GM12878 (cell line): ENCODE results near the gene MED6. TPM values are rescaled to one million over a fixed set of nuclear protein-coding genes. Genes with fewer than 3 reads are reported as not detected.

ENCODE experiments used
- ATAC-seq: fragments of 200-7000 bp; cut with Tn5 transposase; 3 replicates; pipeline ENCODE4 v1.9.1; 2020; ENCODE audit warnings: mild to moderate bottlenecking, moderate library complexity
- BruUV-seq: library from RNA; stranded (reverse); fragments of 400-500 nt; replicated peaks from 2 replicates; lab custom pipeline; 2021; lab: Mats Ljungman, UMichigan
- CTCF ChIA-PET: fragments of 300-600 bp; sonication (Branson Sonifier 250); formaldehyde crosslinking; extraction: SDS; loops from one replicate; lab custom pipeline; 2021; ENCODE audit warnings: inconsistent platforms; lab: Yijun Ruan, JAX
- POLR2A ChIA-PET: fragments of 350-600 bp; formaldehyde crosslinking; extraction: SDS; loops from one replicate; lab custom pipeline; 2021; ENCODE audit warnings: inconsistent platforms; lab: Charles Lee
- RAD21 ChIA-PET: fragments of 300-600 bp; sonication (Branson Sonifier 250); formaldehyde crosslinking; loops from one replicate; lab custom pipeline; 2023; ENCODE audit warnings: antibody characterized with exemption; ENCODE audit not compliant: unreplicated experiment; lab: Charles Lee
- SMC1A ChIA-PET: fragments of 300-600 bp; sonication (Branson Sonifier 250); formaldehyde crosslinking; loops from one replicate; lab custom pipeline; 2023; ENCODE audit not compliant: unreplicated experiment, uncharacterized antibody; lab: Charles Lee
- DNase-seq: peaks from one replicate; pipeline ENCODE4 v3.0.0-alpha.2; 2011; ENCODE audit warnings: low read depth, low spot score
- FAIRE-seq: peaks from 3 replicates; lab custom pipeline; 2011; peaks lifted over from hg19 to GRCh38; lab: Jason Lieb, UNC
- H2AFZ ChIP-seq: 2 replicates; pipeline ENCODE4 v1.6.0; 2011; ENCODE audit warnings: low read depth, low read length, control low read depth; ENCODE audit not compliant: control insufficient read depth
- H3K27ac ChIP-seq: 2 replicates; pipeline ENCODE4 v1.5.1; 2011; ENCODE audit warnings: control low read depth; ENCODE audit not compliant: control insufficient read depth, insufficient read depth
- H3K27me3 ChIP-seq, 2 experiments: replicated peaks in 1 of 2; 2 replicates each; pipeline versions ENCODE4 v1.6.0 to v1.6.1; 2011; ENCODE audit warnings: low read length in 1 of 2; ENCODE audit not compliant: control insufficient read depth in 2 of 2, insufficient read depth in 2 of 2
- H3K36me3 ChIP-seq, 2 experiments: 2 replicates each; pipeline ENCODE4 v1.5.1; 2011; ENCODE audit warnings: low read length in 1 of 2; ENCODE audit not compliant: control insufficient read depth in 2 of 2, insufficient read depth in 2 of 2
- H3K4me1 ChIP-seq: 2 replicates; pipeline ENCODE4 v1.6.1; 2011; ENCODE audit warnings: mild to moderate bottlenecking, low read length, moderate library complexity, mixed read lengths; ENCODE audit not compliant: control insufficient read depth, insufficient read depth
- H3K4me2 ChIP-seq: 2 replicates; pipeline ENCODE4 v1.6.0; 2011; ENCODE audit warnings: control low read depth; ENCODE audit not compliant: control insufficient read depth, insufficient read depth
- H3K4me3 ChIP-seq: fragments of 200-600 bp; sonication (generic); 2 replicates; pipeline ENCODE4 v1.5.1; 2016
- H3K79me2 ChIP-seq: 2 replicates; pipeline ENCODE4 v1.6.0; 2011; ENCODE audit warnings: low read length; ENCODE audit not compliant: control insufficient read depth, insufficient read depth
- H3K9ac ChIP-seq: 2 replicates; pipeline ENCODE4 v1.8.0; 2011; ENCODE audit warnings: low read length, control low read depth, mixed read lengths; ENCODE audit not compliant: control insufficient read depth, insufficient read depth
- H3K9me3 ChIP-seq: replicated peaks from 3 replicates; pipeline ENCODE4 v1.5.1; 2011; ENCODE audit warnings: mild to moderate bottlenecking, low read length; ENCODE audit not compliant: control insufficient read depth, insufficient read depth
- H4K20me1 ChIP-seq: 2 replicates; pipeline ENCODE4 v1.6.0; 2011; ENCODE audit not compliant: control insufficient read depth, insufficient read depth
- CEBPZ ChIP-seq: fragments of 150-350 bp; IDR thresholded peaks from 2 replicates; pipeline ENCODE4 v1.6.1; 2016; ENCODE audit warnings: low read depth, low read length
- EZH2 ChIP-seq: IDR thresholded peaks from 2 replicates; pipeline ENCODE4 v1.6.1; 2012; ENCODE audit warnings: low read depth, mild to moderate bottlenecking, control low read depth, inconsistent platforms, low read length, borderline replicate concordance; ENCODE audit not compliant: control insufficient read depth
- JUNB ChIP-seq: IDR thresholded peaks from 2 replicates; pipeline ENCODE4 v1.6.1; 2016; ENCODE audit warnings: antibody characterized with exemption, mild to moderate bottlenecking
- MTA2 ChIP-seq: fragments of 450-650 bp; IDR thresholded peaks from 2 replicates; pipeline ENCODE4 v1.6.1; 2016; ENCODE audit warnings: low read depth, mild to moderate bottlenecking, moderate library complexity
- NFXL1 ChIP-seq: fragments of 450-650 bp; IDR thresholded peaks from 2 replicates; pipeline ENCODE4 v1.6.1; 2017; ENCODE audit warnings: antibody characterized with exemption, mild to moderate bottlenecking, borderline replicate concordance
- NKRF ChIP-seq: fragments of 450-650 bp; conservative IDR thresholded peaks from 2 replicates; pipeline ENCODE4 v1.6.1; 2017; ENCODE audit warnings: mild to moderate bottlenecking, moderate library complexity
- PBX3 ChIP-seq: IDR thresholded peaks from 2 replicates; pipeline ENCODE4 v1.6.1; 2011; ENCODE audit warnings: mild to moderate bottlenecking, low read depth, low read length, moderate library complexity; ENCODE audit not compliant: insufficient replicate concordance
- POLR2AphosphoS5 ChIP-seq: IDR thresholded peaks from 2 replicates; pipeline ENCODE4 v1.6.1; 2011; ENCODE audit warnings: mild to moderate bottlenecking, low read length, inconsistent platforms
- RB1 ChIP-seq: fragments of 450-650 bp; formaldehyde crosslinking; IDR thresholded peaks from 2 replicates; pipeline ENCODE4 v1.6.1; 2017; ENCODE audit warnings: mild to moderate bottlenecking, borderline replicate concordance
- TCF3 ChIP-seq: IDR thresholded peaks from 2 replicates; pipeline ENCODE4 v1.6.1; 2012; ENCODE audit warnings: low read depth, mild to moderate bottlenecking, low read length, borderline replicate concordance; ENCODE audit not compliant: insufficient read depth
- WRNIP1 ChIP-seq: IDR thresholded peaks from 2 replicates; pipeline ENCODE4 v1.6.1; 2011; ENCODE audit warnings: low read depth, low read length, improper control_type of control experiment, borderline replicate concordance
- YY1 ChIP-seq: IDR thresholded peaks from 2 replicates; pipeline ENCODE4 v1.6.1; 2011; ENCODE audit warnings: low read depth, mild to moderate bottlenecking, low read length
- ZBTB4 ChIP-seq: fragments of 450-650 bp; formaldehyde crosslinking; IDR thresholded peaks from 2 replicates; pipeline ENCODE4 v1.4.0; 2022; ENCODE audit warnings: mild to moderate bottlenecking, moderate library complexity
- WGBS: methylation state at CpG from one replicate; pipeline ENCODE4 v1.1.6; 2016; ENCODE audit warnings: low lambda C conversion rate; ENCODE audit not compliant: insufficient replicate concordance, insufficient coverage; ENCODE audit errors: missing lambda C conversion rate; 5-methylcytosine and 5-hydroxymethylcytosine counted together
- in situ Hi-C: fragments of 300-500 bp; cut with MboI; formaldehyde crosslinking; loops from 9 replicates; pipeline ENCODE4 v1.14.3; 2018; ENCODE audit warnings: mixed read lengths
- intact Hi-C: fragments of 100-400 bp; cut with micrococcal nuclease; formaldehyde crosslinking; loops from one replicate; pipeline ENCODE4 v1.14.2; 2022; ENCODE audit not compliant: unreplicated experiment
- polyA plus RNA-seq, 11 experiments: library from polyadenylated mRNA; depleted of rRNA in 4 of 11; unstranded in 6 of 11; stranded (reverse) in 5 of 11; fragments of >200 nt; fragmentation: Nextera tagmentation in 4 of 11; fragmentation: Illumina TruSeq in 1 of 11; extraction: Ambion mirVana in 4 of 11; extraction: Trizol in 1 of 11; gene quantifications; 1 replicate in 1 of 11; 2 replicates in 10 of 11; pipeline versions ENCODE4 v1.2.1 to v1.2.3, GENCODE V29; 2011 to 2016; ENCODE audit warnings: inconsistent platforms in 2 of 11, missing spikeins in 2 of 11, low read depth in 1 of 11
- total RNA-seq, 4 experiments: library from RNA; depleted of rRNA in 3 of 4; stranded (reverse); fragments of >200 nt in 3 of 4; fragmentation: Illumina TruSeq in 1 of 4; extraction: Trizol in 1 of 4; gene quantifications; 2 replicates each; pipeline versions ENCODE4 v1.2.1 to v1.2.3, GENCODE V29; 2013 to 2021

The MED6 gene
- total and polyA plus RNA-seq, 10 of the 15 experiments (the other 5 are each of a cell fraction or from before 2014, with no cell fraction given), result 29.2 to 74.9 (median 46.2) TPM

- TF ChIP-seq NKRF, result no peak
- no peak for TF ChIP-seq MTA2
- TF ChIP-seq PBX3, result no peak
- TF ChIP-seq, all 136 proteins: peak for 0
Observed at GRCh38 chr14:70558356-70558755, 42.1 kb downstream of the MED6 start (continued).

GRCh38 chr14:70555890-70556289 lies 44.6 kb downstream of the MED6 start:
- POLR2A ChIA-PET, result no interaction called here
- FAIRE-seq, result no peak
- BruUV-seq, result no TSS peak
- no peak for TF ChIP-seq NFXL1
- TF ChIP-seq WRNIP1, result no peak
- TF ChIP-seq EZH2, result no peak
- no peak for TF ChIP-seq RB1
- TF ChIP-seq JUNB, result no peak
- TF ChIP-seq TCF3, result no peak
- TF ChIP-seq CEBPZ, result no peak
- no peak for TF ChIP-seq POLR2AphosphoS5
- TF ChIP-seq ZBTB4 (CRISPR knock-in tag), result no peak
- TF ChIP-seq YY1, result no peak

More at GRCh38 chr14:70555890-70556289, 44.6 kb downstream of the MED6 start:
- ATAC-seq (no peak), DNase-seq (no peak)
- intact Hi-C loops (no loop called here), in situ Hi-C loops (no loop called here)
- ChIA-PET RAD21 (no interaction called here), SMC1A (no interaction called here), CTCF (no interaction called here)
- no peak overlapping the region for H3K4me3 ChIP-seq
- H3K4me1 ChIP-seq, result no peaks in the 10 kb centered on the region
- H3K4me2 ChIP-seq, result no peak overlapping the region
- no peak overlapping the region for H2AFZ ChIP-seq
- no peaks in the 10 kb centered on the region for H3K79me2 ChIP-seq
- no peak overlapping the region for H3K9ac ChIP-seq
- H3K27ac ChIP-seq, result no peak overlapping the region
- no peaks in the 10 kb centered on the region for H3K36me3 ChIP-seq
- H3K9me3 ChIP-seq, result no peaks in the 10 kb centered on the region
- no peaks in the 10 kb centered on the region for H4K20me1 ChIP-seq
- WGBS, result 47% methylated on average over 17 of the region's 19 CpGs
- H3K27me3 ChIP-seq, result no peaks in the 10 kb centered on the region
